K562 (cell line): ENCODE measurements around the gene CMBL. TPM values are rescaled to one million over a fixed set of nuclear protein-coding genes. Genes with fewer than 3 reads are reported as not detected.

Experiments
- CHD2 ChIP-seq: IDR thresholded peaks from 2 replicates; pipeline ENCODE4 v1.6.1; 2011; ENCODE audit warnings: low read depth, low read length
- DNMT1 ChIP-seq: fragments of 450-650 bp; IDR thresholded peaks from 2 replicates; pipeline ENCODE4 v1.6.1; 2016; ENCODE audit warnings: antibody characterized with exemption, mild to moderate bottlenecking
- ELF4 ChIP-seq: fragments of 450-650 bp; formaldehyde crosslinking; IDR thresholded peaks from 2 replicates; pipeline ENCODE4 v1.4.0; 2022; ENCODE audit warnings: missing genetic modification characterization
- FOXM1 ChIP-seq, 2 experiments: fragments of 450-650 bp in 1 of 2; sonication (generic) in 1 of 2; formaldehyde crosslinking in 1 of 2; IDR thresholded peaks; 2 replicates each; pipeline versions ENCODE4 v1.6.1 to v1.9.0; 2017 to 2022; ENCODE audit warnings: low read depth in 2 of 2, mild to moderate bottlenecking in 2 of 2, missing genetic modification reagents in 1 of 2, moderate library complexity in 1 of 2
- GATA2 ChIP-seq: sonication (generic); formaldehyde crosslinking; IDR thresholded peaks from 2 replicates; pipeline ENCODE4 v1.4.0; 2020; ENCODE audit warnings: mild to moderate bottlenecking, missing genetic modification reagents
- GTF2A2 ChIP-seq: IDR thresholded peaks from 2 replicates; pipeline ENCODE4 v1.6.1; 2016; ENCODE audit warnings: mild to moderate bottlenecking, missing genetic modification characterization, missing compliant biosample characterization
- MCM3 ChIP-seq: fragments of 450-650 bp; IDR thresholded peaks from 2 replicates; pipeline ENCODE4 v1.6.1; 2016
- NCOA4 ChIP-seq: fragments of 450-650 bp; IDR thresholded peaks from 2 replicates; pipeline ENCODE4 v1.6.1; 2018; ENCODE audit warnings: mild to moderate bottlenecking; ENCODE audit not compliant: partially characterized antibody
- PHTF2 ChIP-seq: fragments of 250-450 bp; sonication (Bioruptor Pico); IDR thresholded peaks from 2 replicates; pipeline ENCODE4 v1.5.0; 2021; ENCODE audit warnings: mild to moderate bottlenecking
- SAFB2 ChIP-seq: fragments of 200-400 bp; formaldehyde crosslinking; IDR thresholded peaks from 2 replicates; pipeline ENCODE4 v1.6.1; 2018; ENCODE audit warnings: borderline replicate concordance, low read length, low read depth, moderate library complexity; ENCODE audit not compliant: severe bottlenecking
- YBX1 ChIP-seq: fragments of 450-650 bp; IDR thresholded peaks from 2 replicates; pipeline ENCODE4 v1.7.1; 2016; ENCODE audit warnings: mild to moderate bottlenecking
- ZNF253 ChIP-seq: fragments of 250-450 bp; sonication (Bioruptor Pico); conservative IDR thresholded peaks from 2 replicates; pipeline ENCODE4 v1.6.1; 2021; ENCODE audit warnings: mild to moderate bottlenecking
- ZNF583 ChIP-seq: fragments of 250-450 bp; sonication (Bioruptor Pico); IDR thresholded peaks from 2 replicates; pipeline ENCODE4 v1.4.0; 2020
- polyA plus RNA-seq, 8 experiments: library from polyadenylated mRNA; depleted of rRNA in 4 of 8; stranded (reverse) in 5 of 8; unstranded in 3 of 8; fragments of >200 nt; fragmentation: Nextera tagmentation in 2 of 8; fragmentation: Illumina TruSeq in 1 of 8; extraction: Ambion mirVana in 2 of 8; extraction: Trizol in 1 of 8; gene quantifications; 2 replicates each; pipeline versions ENCODE4 v1.2.1 to v1.2.3, GENCODE V29; 2011 to 2014; ENCODE audit warnings: inconsistent platforms in 1 of 8, missing spikeins in 1 of 8
- total RNA-seq, 7 experiments: library from RNA; depleted of rRNA in 6 of 7; stranded (reverse); fragments of >200 nt in 6 of 7; fragmentation: Illumina TruSeq in 2 of 7; extraction: Trizol in 2 of 7; gene quantifications; 2 replicates each; pipeline versions ENCODE4 v1.2.1 to v1.2.3, GENCODE V29; 2011 to 2021; ENCODE audit warnings: low replicate concordance in 1 of 7
- TF ChIP-seq, protein P1 (sequence below): fragments of 450-650 bp; IDR thresholded peaks from 2 replicates; pipeline ENCODE4 v1.6.1; 2016; ENCODE audit warnings: mild to moderate bottlenecking, moderate library complexity

CMBL gene
- total and polyA plus RNA-seq, 9 of the 15 experiments (the other 6 are each of a cell fraction or from before 2014, with no cell fraction given): 22.6 to 192 (median 71.1) TPM

- no peak for TF ChIP-seq FOXM1 (IDR thresholded peaks at IDR 0.05; ENCODE audit: low read depth)
- TF ChIP-seq FOXM1 (CRISPR knock-in tag; IDR thresholded peaks at IDR 0.05; ENCODE audit: low read depth): no peak
- TF ChIP-seq NCOA4: no peak
- no peak for TF ChIP-seq PHTF2 (CRISPR knock-in tag)
- TF ChIP-seq DNMT1: no peak
- TF ChIP-seq GTF2A2 (tag): no peak
- TF ChIP-seq, protein P1, sequence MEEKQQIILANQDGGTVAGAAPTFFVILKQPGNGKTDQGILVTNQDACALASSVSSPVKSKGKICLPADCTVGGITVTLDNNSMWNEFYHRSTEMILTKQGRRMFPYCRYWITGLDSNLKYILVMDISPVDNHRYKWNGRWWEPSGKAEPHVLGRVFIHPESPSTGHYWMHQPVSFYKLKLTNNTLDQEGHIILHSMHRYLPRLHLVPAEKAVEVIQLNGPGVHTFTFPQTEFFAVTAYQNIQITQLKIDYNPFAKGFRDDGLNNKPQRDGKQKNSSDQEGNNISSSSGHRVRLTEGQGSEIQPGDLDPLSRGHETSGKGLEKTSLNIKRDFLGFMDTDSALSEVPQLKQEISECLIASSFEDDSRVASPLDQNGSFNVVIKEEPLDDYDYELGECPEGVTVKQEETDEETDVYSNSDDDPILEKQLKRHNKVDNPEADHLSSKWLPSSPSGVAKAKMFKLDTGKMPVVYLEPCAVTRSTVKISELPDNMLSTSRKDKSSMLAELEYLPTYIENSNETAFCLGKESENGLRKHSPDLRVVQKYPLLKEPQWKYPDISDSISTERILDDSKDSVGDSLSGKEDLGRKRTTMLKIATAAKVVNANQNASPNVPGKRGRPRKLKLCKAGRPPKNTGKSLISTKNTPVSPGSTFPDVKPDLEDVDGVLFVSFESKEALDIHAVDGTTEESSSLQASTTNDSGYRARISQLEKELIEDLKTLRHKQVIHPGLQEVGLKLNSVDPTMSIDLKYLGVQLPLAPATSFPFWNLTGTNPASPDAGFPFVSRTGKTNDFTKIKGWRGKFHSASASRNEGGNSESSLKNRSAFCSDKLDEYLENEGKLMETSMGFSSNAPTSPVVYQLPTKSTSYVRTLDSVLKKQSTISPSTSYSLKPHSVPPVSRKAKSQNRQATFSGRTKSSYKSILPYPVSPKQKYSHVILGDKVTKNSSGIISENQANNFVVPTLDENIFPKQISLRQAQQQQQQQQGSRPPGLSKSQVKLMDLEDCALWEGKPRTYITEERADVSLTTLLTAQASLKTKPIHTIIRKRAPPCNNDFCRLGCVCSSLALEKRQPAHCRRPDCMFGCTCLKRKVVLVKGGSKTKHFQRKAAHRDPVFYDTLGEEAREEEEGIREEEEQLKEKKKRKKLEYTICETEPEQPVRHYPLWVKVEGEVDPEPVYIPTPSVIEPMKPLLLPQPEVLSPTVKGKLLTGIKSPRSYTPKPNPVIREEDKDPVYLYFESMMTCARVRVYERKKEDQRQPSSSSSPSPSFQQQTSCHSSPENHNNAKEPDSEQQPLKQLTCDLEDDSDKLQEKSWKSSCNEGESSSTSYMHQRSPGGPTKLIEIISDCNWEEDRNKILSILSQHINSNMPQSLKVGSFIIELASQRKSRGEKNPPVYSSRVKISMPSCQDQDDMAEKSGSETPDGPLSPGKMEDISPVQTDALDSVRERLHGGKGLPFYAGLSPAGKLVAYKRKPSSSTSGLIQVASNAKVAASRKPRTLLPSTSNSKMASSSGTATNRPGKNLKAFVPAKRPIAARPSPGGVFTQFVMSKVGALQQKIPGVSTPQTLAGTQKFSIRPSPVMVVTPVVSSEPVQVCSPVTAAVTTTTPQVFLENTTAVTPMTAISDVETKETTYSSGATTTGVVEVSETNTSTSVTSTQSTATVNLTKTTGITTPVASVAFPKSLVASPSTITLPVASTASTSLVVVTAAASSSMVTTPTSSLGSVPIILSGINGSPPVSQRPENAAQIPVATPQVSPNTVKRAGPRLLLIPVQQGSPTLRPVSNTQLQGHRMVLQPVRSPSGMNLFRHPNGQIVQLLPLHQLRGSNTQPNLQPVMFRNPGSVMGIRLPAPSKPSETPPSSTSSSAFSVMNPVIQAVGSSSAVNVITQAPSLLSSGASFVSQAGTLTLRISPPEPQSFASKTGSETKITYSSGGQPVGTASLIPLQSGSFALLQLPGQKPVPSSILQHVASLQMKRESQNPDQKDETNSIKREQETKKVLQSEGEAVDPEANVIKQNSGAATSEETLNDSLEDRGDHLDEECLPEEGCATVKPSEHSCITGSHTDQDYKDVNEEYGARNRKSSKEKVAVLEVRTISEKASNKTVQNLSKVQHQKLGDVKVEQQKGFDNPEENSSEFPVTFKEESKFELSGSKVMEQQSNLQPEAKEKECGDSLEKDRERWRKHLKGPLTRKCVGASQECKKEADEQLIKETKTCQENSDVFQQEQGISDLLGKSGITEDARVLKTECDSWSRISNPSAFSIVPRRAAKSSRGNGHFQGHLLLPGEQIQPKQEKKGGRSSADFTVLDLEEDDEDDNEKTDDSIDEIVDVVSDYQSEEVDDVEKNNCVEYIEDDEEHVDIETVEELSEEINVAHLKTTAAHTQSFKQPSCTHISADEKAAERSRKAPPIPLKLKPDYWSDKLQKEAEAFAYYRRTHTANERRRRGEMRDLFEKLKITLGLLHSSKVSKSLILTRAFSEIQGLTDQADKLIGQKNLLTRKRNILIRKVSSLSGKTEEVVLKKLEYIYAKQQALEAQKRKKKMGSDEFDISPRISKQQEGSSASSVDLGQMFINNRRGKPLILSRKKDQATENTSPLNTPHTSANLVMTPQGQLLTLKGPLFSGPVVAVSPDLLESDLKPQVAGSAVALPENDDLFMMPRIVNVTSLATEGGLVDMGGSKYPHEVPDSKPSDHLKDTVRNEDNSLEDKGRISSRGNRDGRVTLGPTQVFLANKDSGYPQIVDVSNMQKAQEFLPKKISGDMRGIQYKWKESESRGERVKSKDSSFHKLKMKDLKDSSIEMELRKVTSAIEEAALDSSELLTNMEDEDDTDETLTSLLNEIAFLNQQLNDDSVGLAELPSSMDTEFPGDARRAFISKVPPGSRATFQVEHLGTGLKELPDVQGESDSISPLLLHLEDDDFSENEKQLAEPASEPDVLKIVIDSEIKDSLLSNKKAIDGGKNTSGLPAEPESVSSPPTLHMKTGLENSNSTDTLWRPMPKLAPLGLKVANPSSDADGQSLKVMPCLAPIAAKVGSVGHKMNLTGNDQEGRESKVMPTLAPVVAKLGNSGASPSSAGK: peak; percentile 61
- no peak for TF ChIP-seq ZNF253
- TF ChIP-seq MCM3: no peak
- no peak for TF ChIP-seq SAFB2
- peak; percentile 87 for TF ChIP-seq GATA2 (CRISPR knock-in tag)
- no peak for TF ChIP-seq YBX1
- no peak for TF ChIP-seq ZNF583 (CRISPR knock-in tag)
- no peak; the same call in 1 of the 2 replicates for TF ChIP-seq ELF4
- TF ChIP-seq CHD2: no peak
These were observed 11.6 kb upstream of the CMBL start (continued) for GRCh38 chr5:10319202-10319851.
